CD4-positive, alpha-beta T cell treated with Interleukin-17A for 1 hour (primary cell): ENCODE measurements around the gene OSBPL2.
A peak's percentile ranks its signal among the peaks of the same experiment; 100 is the strongest.

Experiments
- DNase-seq: peaks from one replicate; pipeline ENCODE4 v3.0.0-alpha.2; 2020

The OSBPL2 gene

DNA sequence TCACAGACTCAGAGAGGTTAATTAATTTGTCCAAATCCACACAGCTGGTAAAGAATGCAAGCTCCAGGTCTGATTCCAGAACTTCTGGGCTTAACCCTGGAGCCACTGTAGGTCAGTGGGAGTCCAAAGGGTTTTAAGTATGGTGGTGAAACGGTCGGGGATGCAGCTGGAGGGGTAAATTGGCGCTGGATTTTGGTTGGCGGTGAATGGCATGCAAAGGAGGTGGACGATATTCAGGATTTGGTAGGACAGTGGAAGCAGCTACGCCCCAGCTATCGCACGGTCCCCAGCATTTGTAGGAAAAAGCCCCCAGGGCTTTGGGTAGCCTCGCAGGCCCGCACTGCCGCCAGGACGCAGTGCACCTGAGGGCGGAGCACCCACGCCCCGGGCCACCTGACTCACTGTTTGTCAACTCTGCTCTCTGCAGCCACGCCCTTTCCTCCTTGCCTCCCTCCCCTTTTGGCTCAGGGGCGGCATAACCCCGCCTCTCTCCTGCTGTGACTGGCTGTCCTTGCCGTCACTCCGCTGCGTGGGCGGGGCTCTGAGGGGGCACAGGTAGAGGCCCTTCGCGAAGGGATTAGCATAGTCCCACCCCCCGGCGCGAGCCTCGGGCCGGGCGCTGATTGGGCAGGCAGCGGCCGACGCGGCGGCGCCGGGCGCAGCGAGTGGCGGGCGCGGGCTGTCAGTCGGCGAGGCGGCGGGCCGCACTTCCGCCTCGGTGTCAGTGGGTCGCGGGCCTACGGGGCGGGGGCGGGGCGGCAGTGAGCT, at the start of gene OSBPL2:
OSBPL2 (plus strand) TSS at position 721 of the 768 bp plus-strand sequence. CDS start 17,664 bp downstream, outside the sequence.
- peak; percentile 100 for DNase-seq

DNA sequence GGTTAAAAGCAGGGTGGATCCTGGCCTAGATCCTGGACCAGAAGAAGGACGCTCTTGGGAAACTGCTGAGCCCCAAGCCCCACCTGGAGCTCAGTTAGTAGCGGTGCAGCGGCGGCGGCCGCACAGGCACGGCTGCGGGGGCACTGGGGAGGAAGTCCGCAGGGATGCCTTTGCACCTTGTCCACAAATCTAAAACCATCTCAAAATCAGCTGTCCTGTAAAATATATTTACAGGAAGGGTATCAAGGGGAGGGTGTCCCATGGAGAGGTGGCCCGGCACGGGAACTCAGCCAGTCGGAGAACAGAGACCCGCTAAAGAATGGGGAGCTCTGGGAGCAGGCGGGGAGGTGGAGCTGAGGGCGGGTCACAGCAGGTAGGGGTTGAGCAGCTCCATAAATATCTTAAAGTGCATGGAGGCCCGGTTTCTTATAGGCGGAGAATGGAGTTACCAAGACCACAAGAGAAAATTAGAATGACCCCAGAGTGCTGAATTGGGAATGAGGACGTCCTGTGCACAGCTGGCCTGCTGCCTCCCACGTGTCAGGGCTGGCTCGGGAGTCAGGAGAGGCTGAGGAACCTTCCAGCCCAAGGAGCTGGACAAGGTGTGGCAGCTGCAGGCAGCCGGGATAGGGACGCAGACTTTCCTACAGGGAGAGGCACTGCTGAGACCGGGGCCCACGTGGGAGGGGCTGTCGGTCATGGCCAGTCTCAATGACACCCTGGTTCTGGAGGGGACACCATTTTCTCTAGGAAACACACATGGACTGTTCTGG, 47.5 kb upstream of the OSBPL2 start:
- DNase-seq, result no peak

- no peak for DNase-seq
Measured at GRCh38 chr20:62191781-62192559, 46.4 kb upstream of the OSBPL2 start.

DNA sequence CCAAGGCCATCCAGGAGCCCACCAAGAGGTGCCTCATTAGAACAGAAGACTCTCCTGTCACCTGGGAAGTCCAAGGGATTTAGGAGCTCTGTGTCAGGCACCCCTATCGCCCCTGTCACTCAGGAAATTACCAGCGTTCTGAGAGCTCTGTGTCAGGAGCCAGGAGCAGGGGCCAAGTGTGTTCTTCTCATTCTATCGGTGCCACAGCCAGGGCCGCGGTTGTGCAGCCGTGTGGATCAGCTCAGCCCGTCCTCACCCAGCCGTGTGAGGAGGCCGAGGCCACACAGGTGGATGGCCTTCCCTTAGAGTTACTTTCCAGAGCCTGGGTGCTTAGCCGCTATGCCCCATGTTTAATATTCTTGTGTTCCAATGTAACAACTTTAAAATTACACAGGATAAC, 45.7 kb upstream of the OSBPL2 start:
- no peak for DNase-seq

DNA sequence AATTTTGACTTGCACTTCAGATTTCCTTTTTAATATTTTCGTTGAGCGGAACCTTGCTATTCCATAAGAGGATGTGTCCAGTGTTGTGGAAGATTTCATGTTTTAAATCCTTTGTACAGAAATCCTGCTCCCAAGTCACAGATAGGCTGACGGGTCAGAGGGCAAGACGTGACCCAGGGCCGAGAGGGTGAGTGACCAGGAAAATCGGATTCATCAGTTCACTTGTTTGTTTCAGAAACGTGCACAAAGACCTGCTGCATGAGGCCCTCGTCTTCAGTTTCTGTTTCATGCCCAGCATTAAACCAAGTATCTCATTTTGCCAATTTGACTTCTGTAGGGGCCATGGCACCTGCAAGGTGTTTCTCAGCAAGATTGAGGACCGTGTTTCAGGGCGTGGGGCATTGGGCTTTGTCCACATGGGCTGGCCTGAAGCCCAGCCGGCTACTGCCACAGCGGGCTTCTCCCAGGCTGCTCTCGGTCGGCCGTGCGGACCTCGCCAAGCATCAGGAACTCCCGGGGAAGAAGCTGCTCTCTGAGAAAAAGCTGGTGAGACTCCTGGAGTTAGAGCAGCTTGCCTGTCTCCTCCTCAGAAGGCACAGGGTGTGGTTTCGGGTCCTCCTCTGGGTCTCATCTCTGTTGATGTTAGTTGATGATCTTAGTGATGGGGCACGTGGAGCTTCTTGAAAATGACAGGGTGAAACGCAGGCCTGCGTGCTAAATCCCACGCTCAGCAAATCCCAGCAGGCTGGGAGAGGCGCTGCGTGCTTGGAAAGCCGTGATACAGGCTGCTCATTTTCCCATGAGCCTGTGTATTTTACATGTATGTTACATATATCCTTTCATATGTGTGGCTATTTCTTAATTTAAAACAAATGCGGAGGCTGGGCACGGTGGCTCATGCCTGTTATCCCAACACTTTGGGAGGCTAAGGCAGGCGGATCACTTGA, 45.0 kb upstream of the OSBPL2 start:
- DNase-seq, result no peak

DNA sequence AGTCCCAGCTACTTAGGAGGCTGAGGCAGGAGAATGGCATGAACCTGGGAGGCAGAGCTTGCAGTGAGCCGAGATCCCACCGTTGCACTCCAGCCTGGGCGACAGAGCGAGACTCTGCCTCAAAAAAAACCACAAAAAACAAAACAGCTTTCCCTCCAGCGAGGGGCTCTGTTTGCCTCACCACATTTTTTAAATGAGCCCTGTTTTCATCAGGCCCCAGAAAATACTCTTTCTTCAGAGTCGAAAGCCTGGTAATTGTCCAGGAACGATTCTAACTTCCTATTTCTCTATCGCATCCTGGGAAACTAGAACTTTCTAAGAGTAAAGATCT, 43.3 kb upstream of the OSBPL2 start:
- no peak for DNase-seq

GRCh38 chr20:62195736-62196135, 42.6 kb upstream of the OSBPL2 start:
- DNase-seq, result no peak

- DNase-seq, result no peak
Measured at GRCh38 chr20:62196286-62196685, 42.0 kb upstream of the OSBPL2 start.

DNA sequence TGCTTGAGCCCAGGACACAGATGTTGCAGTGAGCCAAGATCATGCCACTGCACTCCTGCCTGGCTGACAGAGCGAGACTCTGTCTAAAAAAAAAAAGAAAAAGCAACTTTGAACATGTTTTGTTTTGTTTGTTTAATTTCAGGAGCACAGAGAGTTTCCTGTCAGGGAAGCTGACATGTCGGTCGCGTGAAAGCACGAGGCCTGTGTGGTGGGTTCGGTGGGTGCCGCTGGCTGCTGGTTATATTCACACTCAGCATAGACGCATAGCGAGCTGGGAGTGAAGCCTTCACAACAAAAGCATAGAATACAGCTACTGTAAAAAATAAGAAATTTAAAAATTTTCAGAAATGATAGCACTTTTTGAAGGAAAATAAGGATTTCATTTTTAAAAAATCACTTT, 41.0 kb upstream of the OSBPL2 start:
- no peak for DNase-seq

GRCh38 chr20:62197801-62198200, 40.5 kb upstream of the OSBPL2 start:
- no peak for DNase-seq

GRCh38 chr20:62198496-62198895, 39.8 kb upstream of the OSBPL2 start:
- no peak for DNase-seq

- DNase-seq, result no peak
Measured at GRCh38 chr20:62198931-62199330, 39.4 kb upstream of the OSBPL2 start.

DNA sequence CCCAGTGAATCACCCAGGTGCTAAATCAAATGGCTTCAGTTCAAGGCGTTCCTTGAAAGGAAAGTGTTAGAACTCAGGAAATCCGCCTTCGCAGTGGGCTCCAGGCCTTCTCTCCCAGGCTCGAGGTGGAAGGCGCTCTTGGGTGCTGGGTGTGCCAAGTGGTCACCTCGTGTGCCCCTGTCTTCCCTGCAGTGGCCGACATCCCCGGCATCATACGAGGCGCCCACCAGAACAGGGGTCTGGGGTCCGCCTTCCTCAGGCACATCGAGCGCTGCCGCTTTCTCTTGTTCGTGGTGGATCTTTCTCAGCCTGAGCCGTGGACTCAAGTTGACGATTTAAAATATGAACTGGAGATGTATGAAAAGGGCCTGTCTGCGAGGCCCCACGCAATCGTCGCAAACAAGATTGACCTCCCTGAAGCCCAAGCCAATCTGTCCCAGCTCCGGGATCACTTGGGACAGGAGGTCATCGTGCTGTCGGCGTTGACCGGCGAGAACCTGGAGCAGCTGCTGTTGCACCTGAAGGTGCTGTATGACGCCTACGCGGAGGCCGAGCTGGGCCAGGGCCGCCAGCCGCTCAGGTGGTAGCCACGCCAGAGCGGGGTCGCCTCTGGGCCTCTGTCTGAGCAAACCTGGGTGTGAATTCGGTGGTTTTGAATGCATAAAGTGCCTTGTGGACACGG, 37.7 kb upstream of the OSBPL2 start:
- DNase-seq, result no peak

DNA sequence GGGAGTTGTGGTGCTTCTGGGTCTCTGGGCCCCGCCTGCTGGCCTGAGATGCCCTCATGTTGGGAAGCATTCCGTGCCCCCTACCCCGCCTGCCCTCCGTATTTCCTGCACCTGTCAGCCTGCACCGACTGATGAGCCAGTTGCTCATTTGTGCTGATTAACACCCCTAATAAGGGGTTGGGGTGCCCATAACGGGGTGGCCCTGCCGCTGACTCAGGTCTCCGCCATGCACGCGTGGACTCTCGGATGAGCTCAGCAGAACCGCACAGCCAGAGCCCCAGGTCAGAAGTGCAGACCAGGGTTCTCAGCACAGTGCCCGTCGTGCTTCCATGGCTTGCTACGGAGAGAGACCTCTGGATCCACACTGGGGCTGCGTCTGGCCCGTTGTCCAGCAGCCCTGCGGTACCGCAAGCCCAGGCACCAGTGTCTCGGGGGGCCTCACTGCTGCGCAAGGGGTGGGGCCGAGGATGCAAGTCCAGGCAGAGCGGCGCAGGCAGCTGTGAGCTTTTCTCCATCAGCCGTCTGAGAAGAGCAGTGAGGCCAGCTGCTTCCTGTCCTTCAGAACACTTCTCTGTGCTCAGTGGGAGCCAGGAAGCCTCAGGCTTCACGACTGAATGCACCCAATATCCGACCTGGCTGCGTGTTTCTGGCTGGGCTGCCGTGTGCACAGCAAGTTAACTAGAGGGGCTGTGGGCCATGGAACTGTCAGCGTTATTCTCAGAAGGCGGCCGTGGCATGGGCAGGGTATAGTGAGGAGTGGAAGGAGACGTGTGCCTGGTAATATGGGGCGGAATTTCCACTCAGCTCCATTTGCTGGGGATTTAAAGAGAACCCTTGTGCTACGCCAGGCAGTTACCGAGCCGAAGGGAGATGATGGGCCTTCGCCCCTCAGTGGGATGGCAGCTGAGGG, 36.9 kb upstream of the OSBPL2 start:
- no peak for DNase-seq

DNA sequence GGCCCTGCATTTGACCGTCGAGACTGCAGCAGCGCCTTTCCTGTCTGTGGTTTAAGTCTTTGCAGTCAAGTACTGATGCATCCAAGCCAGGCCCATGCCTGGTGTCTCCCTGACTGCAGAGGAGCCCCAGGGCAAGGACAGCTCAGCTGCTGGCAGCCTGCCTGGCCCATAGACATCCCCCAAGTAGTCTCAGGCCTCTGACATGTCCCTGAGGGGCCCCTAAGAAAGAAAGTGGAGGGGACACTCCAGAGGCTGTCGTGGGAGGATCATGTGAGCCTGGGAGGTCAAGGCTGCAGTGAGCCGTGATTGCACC, 36.3 kb upstream of the OSBPL2 start:
- DNase-seq, result no peak

GRCh38 chr20:62202676-62203377, 35.5 kb upstream of the OSBPL2 start:
- no peak for DNase-seq

GRCh38 chr20:62203378-62204030, 34.8 kb upstream of the OSBPL2 start:
- no peak for DNase-seq

GRCh38 chr20:62205618-62206387, 32.5 kb upstream of the OSBPL2 start:
- DNase-seq, result no peak

GRCh38 chr20:62206388-62206775, 31.9 kb upstream of the OSBPL2 start:
- DNase-seq, result no peak
